SIG-M5 treated with dmso at 0.1 percent for 504 hours (cell line): Measurements from ENCODE around the gene EXOC8.

Experiments used
- DNase-seq: peaks from one replicate; lab custom pipeline; 2025; ENCODE audit not compliant: unreplicated experiment; lab: John Stamatoyannopoulos, UW

EXOC8 gene

DNA sequence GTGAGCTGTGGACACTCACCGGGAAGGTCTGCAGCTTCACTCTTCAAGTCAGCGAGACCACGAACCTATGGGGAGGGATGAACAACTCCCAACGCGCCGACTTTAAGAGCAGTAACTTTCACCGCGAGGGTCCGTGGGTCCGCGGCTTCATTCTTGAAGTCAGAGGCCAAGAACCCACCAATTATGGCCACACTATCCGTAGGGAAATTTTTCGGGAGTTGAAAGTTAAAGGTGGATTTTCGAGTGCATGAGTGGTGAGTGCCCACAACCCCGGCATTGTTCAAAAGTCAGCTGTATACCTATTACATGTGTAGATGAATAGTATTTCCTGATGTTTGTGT lies 19.7 kb downstream of the EXOC8 start:
- DNase-seq, result no peak

DNA sequence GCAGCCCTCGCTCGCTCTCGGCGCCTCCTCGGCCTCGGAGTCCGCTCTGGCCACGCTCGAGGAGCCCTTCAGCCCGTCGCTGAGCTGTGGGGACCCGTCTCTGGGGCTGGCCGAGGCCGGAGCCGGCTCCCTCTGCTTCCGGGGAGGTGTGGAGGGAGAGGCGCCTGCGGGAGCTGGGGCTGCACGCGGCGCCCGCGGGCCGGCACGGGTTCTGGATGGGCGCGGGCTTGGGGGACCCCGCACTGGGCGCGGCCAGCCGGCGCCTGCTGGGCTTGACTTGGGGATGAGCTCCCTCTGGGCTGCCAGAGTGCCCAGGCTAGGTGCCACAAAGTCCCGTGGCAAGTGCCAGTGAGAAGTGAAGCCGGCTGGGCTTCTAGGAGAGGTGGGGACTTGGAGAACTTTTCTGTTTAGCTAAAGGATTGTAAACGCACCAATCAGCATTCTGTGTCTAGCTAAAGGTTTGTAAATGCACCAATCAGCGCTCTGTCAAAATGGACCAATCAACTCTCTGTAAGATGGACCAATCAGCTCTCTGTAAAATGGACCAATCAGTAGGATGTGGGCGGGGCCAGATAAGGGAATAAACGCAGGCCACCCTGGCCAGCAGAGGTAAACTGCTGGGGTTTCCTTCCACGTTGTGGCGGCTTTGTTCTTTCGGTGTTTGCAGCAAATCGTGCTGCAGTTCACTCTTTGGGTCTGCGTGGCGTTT lies 20.2 kb downstream of the EXOC8 start:
- DNase-seq, result no peak

GRCh38 chr1:231315887-231316286 lies 21.8 kb downstream of the EXOC8 start:
- DNase-seq, result peak; percentile 41

DNA sequence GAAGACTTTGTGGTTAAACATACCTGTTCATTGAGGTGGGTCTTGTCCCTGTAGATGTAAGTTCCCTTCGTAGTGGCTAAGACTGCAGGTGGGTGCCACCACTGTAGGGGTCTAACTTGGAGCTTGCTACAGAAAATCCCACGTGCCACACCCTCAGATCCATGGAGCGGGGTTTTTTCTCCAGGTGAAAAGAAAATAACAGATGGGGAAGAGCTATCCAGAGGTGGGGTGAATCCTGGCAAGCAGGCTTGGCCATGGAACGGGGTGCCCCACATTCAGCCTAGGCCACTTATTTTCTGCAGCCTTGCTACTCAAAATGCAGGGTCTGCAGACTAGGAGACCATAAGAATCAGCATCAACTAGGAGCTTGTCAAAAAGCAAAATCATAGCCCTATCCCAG lies 24.0 kb downstream of the EXOC8 start:
- DNase-seq, result no peak

GRCh38 chr1:231312432-231312788 lies 25.2 kb downstream of the EXOC8 start:
- no peak for DNase-seq

DNA sequence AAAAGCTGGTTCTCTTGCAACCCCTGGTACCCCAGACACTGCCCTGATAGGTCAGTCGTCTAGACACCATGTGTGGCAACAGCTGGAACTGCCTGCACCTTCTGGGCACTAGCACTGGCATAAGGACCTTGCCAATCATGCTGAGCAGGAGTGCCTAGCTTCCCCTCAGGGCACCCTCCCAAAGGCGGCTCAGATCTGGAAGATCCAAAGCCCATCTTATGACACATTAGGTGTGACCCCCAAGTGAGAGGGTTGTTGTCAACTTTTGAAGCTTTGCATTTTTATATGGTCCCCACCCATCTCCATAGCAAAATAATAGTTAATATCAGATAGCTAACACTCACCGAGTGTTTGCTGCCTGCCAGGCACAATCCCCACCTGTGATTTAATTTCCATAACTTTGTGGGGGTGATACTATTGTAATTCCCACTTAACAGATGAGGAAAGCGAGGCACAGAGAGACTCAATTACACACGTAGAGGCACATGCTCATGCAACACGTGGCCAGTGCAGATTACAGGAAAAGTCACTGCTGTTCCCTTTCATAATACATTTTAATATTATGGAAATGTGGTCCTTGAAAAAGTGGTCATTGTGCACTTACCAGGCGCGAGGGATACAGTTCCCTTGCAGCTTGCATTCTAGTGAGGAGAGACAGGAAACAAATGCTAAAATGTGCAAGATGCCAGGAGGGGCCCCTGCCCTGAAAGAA lies 25.8 kb downstream of the EXOC8 start:
- DNase-seq, result no peak

GRCh38 chr1:231310391-231310934 lies 27.2 kb downstream of the EXOC8 start:
- DNase-seq, result no peak

DNA sequence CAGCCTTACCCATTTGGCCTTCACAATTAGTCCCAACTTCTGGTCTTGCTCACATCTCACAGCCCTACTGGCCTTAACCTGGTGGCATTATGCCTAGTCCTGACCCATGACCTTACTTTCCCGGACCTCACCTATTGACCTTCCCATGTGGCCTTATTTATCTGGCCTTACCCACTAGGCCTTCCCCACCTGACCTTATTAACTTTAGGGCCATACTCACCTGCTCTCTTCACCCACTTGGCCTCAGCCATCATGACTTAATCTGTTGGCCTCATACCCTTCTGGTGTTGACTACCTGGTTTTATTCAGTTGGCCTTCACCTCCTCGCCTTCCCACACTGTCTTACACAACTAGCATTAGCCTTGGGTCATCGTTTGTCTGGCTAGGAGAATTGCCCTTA lies 35.7 kb downstream of the EXOC8 start:
- DNase-seq, result no peak

DNA sequence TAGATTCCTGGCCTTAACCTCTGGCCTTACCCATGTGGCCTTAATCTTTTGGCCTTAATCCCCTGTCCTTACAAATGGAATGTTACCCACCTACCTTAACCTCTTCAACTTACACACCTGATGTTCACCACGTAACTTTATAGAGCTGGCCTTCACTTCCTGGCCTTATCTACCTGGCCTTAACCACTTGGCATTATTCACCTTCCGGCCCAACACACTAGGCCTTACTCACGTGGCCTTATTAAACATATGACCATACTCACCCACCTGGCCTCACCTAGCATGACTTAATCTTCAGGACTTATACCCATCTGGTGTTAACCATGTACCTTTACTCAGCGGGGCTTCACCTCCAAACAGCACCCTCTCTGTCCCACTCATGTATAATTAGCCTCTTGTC lies 41.7 kb downstream of the EXOC8 start:
- no peak for DNase-seq

DNA sequence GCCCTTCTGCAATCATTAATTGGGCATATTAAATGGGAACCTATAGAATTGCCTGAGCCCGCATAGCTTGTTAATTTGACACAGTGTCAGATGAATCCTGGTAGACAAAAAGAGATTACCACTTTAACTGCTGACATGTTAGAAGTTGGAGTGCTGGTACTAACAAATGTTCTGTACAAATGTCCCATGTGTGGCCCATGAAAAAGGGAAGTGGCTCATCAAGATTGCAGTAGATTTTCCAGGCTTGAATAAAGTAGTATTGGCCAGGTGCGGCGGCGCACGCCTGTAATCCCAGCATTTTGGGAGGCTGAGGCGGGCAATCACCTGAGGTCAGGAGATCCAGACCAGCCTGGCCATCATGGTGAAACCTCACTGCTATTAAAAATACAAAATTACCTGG lies 51.0 kb downstream of the EXOC8 start:
- no peak for DNase-seq

DNA sequence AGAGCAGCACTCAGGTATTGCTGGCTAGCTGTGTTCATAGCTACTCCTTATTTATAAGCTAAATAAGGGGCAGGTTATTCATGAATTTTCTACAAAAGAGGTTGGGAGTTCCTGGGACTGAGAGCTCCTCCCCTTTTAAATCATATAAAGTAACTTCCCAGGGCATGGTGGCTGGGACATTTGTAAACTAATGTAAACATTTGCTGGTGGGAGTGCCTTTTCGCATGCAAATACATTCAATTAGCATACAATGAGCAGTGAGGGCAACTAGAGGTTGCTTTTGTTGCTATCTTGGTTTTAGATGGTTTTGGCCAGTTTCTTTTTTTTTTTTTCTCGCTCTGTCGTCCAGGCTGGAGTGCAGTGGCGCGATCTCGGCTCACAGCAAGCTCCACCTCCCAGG lies 53.2 kb downstream of the EXOC8 start:
- DNase-seq, result no peak
